GM18502 (cell line): ENCODE measurements around the gene GTF2H4.

Source experiments
- ATAC-seq: cut with Tn5 transposase; IDR thresholded peaks from one replicate; pipeline ENCODE4 v1.9.1; 2021; ENCODE audit warnings: mild to moderate bottlenecking; ENCODE audit not compliant: unreplicated experiment, poor library complexity

Gene GTF2H4

GRCh38 chr6:30947231-30947630 is 39.2 kb downstream of the GTF2H4 start:
- no peak for ATAC-seq

- ATAC-seq: no peak
These were observed 40.8 kb downstream of the GTF2H4 start for GRCh38 chr6:30948811-30949210.

- no peak for ATAC-seq
These were observed 44.0 kb downstream of the GTF2H4 start for GRCh38 chr6:30951907-30952469.

DNA sequence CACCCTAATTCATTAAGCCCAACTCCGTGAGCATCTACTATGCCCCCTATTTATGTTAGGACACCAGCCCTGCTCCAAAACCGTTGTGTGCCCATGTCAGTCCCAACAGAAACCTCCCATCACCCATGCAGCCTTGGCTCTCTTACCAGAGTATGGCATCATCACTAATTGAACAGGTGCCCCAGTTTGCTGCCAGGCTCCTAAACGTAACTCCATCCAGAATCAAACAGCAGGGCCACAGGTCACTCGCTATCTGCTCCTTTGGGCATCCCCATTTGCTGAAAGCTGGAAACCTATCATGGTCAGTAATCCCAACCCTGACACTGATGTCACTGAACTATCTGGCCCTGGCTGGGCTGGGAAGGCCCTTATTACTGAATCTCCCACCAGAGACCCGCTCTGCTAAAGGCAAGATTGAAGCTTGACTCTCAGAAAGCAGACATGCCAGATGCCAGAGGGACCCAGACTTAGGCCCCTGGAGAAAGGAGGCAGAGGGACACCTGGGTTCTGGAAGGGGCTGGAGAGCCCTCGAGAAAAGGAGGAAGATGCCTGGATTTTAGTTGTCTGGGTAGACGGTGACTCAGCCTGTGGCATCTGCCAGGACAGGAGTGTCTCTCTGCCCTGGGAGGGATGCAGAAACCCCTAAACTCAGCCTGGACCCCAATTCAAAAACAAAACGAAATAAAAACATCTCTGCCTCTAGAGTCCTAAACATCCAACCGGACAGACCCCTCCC is 46.8 kb downstream of the GTF2H4 start:
- no peak for ATAC-seq

- peak; percentile 77 for ATAC-seq
These were observed 47.5 kb downstream of the GTF2H4 start for GRCh38 chr6:30955367-30956042.

DNA sequence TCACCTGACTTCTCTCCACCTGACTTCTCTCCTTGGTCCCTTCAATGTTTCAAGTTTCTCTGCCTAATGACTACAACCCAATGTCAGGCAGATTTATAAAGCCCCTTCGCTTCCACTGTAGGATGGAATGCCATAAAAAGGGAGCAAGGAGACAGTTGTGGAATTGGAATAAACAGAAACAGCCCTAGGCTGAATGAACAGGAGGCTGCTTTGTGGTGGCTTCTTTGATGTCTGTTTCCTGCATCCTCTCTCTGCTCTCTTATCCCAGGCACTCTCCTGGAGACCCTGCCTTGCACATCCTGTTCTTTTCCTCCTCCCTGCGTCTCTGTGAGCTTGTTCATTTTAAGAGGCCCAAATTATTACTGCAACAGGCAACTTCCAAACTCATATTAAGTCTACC is 49.7 kb downstream of the GTF2H4 start:
- no peak for ATAC-seq

DNA sequence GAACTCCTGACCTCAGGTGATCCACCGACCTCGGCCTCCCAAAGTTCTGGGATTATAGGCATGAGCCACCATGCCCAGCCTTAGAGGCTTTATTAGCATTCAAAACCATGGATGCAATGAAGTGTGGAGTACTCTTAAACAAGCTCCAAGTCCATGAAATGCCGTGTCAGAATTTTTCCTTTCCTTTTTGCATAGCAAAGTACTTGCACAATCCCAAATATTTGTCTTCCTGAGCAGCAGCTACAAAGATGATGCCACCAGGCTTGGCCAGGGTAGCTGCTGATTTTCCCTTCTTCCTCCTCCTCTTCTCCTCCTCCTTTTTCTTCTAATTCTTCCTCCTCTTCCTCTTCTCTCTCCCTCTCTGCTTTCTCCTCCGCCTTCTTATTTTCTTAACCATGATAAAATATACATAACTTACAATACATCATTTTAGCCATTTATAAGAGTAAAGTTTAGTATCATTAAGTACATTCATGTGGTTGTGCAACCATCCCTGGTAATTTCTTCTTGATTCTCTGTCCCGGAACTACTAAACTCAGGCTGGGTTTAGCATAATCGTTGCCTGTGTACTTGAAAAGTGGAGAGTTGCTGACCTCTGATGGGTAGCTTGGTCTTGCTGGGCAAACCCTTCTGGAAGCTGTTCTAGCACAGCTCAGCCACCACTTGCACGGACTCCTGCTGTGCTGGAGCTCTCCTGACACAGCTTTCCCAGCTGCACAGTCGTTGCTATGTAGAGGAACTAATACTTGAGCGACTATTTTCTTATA is 53.1 kb downstream of the GTF2H4 start:
- no peak for ATAC-seq

DNA sequence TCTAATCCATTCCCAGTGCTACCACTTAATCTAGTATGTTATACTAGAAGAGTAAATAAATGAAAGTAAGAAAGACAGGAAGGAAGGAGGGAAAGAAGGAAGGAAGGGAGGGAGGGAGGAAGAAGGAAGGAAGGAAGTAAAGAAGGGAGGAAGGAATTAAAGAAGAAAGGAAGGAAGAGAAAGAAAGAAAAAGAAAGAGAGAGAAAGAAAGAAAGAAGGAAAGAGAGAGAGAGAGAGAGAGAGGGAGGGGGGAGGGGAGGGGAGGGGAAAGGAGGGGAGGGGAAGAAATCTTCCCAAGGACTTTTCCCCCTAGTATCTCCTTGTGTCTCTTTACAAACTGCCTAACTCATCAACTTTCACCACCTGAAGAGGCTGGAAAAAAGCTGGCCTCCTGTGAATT is 54.7 kb downstream of the GTF2H4 start:
- ATAC-seq: no peak

- no peak for ATAC-seq
These were observed 55.6 kb downstream of the GTF2H4 start for GRCh38 chr6:30963641-30964040.
